ENCODE measurements around the gene DTWD2. TPM values are rescaled to one million over a fixed set of nuclear protein-coding genes. Genes with fewer than 3 reads are reported as not detected.
"Not testable (repeated sequence)": the region's sequence is repeated elsewhere in the genome, so short reads cannot be mapped to it uniquely, and the experiment has no call there.

Gene DTWD2
- total RNA-seq, 4 donors from 2014 or later: 2.8 to 7.1 (median 3.4) TPM

DNA sequence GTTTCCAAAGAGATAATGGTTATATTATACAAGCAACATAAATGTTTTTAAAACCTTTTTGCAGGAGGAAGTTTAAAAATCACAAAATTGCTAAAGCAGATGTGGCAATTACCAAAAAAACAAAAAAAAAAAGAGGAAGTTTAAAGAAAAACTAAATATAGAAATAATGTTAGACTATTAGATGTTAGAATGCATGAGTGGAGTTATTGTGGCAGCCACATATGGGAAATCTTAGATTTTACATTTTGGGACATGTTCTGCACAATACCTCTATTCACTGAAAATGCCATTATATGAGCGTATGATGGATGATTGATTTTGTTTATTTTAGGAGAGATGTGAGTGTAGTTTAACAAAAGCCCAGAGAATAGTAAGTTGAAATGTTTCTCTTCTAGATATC lies 31.2 kb upstream of the DTWD2 start:
- TF ChIP-seq CTCF (IDR thresholded peaks at IDR 0.05): no peak
- no peak for DNase-seq (ENCODE audit: low spot score)
- ATAC-seq (ENCODE audit: low FRiP score): no peak

- TF ChIP-seq CTCF (IDR thresholded peaks at IDR 0.05): no peak
- DNase-seq (ENCODE audit: low spot score) (no peak), ATAC-seq (ENCODE audit: low FRiP score) (no peak)
Measured at GRCh38 chr5:119017994-119018393, 29.6 kb upstream of the DTWD2 start.

DNA sequence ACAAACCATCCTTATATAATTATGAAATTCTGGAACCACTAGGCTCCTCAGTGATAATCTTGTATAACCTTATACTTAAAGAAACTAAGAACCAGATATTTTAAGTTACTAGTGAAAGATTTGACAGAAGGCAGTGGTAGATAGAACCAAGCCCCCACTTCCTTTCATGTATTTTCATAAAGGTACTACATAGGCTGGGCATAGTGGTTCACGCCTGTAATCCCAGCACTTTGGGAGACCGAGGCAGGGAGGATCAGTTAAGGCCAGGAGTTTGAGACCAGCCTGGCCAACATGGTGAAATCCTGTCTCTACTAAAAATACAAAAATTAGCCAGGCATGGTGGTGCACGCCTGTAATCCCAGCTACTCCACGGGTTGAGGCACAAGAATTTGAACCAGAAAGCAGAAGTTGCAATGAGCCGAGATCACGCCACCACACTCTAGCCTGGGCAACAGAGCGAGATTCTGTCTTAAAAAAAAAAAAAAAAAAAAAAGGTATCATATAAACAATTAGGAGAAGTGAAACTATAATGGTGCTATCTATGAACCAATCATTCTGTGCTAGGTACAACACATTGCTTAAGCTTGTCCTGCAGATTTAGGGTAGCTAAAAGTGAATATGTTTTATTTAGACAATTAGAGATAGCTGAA lies 27.9 kb upstream of the DTWD2 start:
- no peak for TF ChIP-seq CTCF (IDR thresholded peaks at IDR 0.05)
- DNase-seq (ENCODE audit: low spot score): no peak
- ATAC-seq (ENCODE audit: low FRiP score): no peak

- no peak for TF ChIP-seq CTCF (IDR thresholded peaks at IDR 0.05)
- ATAC-seq (ENCODE audit: low FRiP score) (no peak), DNase-seq (ENCODE audit: low spot score) (no peak)
Measured at GRCh38 chr5:119011186-119011585, 22.8 kb upstream of the DTWD2 start.

DNA sequence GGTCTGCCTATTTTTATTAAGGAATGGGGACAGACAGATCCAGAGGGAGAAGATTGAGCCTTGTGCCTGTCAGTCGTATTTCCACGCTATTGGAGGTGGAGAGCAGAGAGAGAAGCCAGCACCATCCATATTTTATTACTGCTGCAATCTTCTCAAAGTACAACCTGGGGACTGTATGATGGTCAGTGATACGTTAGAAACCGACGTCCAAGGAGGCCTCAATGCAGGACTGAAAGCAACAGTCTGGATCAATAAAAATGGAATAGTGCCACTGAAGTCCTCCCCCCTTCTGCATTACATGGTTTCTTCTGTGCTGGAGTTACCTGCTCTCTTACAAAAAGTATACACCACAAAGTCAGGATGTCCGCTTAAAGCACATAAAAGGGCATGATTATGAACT lies 21.9 kb upstream of the DTWD2 start:
- ATAC-seq (ENCODE audit: low FRiP score) (no peak), DNase-seq (ENCODE audit: low spot score) (no peak)
- no peak for TF ChIP-seq CTCF (IDR thresholded peaks at IDR 0.05)

DNA sequence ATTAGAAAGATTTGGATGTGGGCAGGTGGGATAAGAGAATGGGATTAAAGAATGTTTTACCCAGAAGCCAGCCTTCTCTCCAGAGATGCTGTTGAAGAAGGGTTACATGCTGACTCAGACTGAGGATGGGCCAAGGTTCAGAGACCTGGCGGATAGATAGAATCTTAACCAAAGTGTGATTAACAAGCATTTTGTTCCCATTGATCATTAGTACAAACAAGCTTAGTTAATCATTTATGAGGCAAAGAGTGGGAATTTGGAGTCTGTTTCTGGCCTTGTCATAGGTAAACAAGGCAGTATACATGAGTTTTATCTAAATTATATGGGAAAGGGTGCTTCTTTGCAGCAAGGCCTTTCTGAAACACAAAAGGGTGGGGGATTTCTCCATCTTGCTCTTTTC lies 20.8 kb upstream of the DTWD2 start:
- ATAC-seq (ENCODE audit: low FRiP score) (no peak), DNase-seq (ENCODE audit: low spot score) (no peak)
- no peak for TF ChIP-seq CTCF (IDR thresholded peaks at IDR 0.05)

DNA sequence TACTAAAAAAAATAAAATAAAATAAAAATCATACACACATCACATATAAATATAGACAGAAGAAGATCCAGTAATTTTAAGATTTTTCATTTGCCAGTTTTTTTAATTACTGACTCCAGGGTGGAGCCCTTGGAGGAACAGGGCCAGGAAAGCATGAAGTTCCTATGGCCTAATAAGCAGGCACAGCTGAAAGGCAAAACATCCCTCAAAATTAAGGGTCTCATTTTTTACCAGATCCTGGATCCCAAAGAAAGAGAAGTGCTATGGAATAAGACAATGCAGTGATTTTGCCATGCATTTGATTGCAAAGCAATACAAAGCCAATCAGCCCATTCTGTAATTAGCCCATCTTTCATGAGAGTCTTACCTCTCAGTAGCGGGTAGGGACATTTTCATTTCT lies 11.3 kb upstream of the DTWD2 start:
- DNase-seq (ENCODE audit: low spot score) (no peak), ATAC-seq (ENCODE audit: low FRiP score) (no peak)
- TF ChIP-seq CTCF (IDR thresholded peaks at IDR 0.05): no peak

DNA sequence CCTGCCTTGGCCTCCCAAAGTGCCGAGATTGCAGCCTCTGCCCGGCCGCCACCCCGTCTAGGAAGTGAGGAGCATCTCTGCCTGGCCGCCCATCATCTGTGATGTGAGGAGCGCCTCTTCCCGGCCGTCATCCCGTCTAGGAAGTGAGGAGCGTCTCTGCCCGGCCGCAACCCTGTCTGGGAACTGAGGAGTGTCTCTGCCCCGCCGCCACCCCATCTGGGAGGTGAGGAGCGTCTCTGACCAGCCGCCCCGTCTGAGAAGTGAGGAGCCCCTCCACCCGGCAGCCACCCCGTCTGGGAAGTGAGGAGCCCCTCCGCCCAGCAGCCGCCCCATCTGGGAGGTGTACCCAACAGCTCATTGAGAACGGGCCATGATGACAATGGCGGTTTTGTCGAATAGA lies 10.5 kb upstream of the DTWD2 start:
- ATAC-seq (ENCODE audit: low FRiP score); DNase-seq (ENCODE audit: low spot score): not testable (repeated sequence)

Measured in omental fat pad (tissue), 4 donors.